Fibroblast of lung (primary cell): ENCODE data around the gene KTN1. TPM values are rescaled to one million over a fixed set of nuclear protein-coding genes. Genes with fewer than 3 reads are reported as not detected.

Experiments
- DNase-seq, 2 donors: peaks; one replicate each; pipeline versions ENCODE4 v3.0.0 to v3.0.0-alpha.2; 2010; ENCODE audit warnings: low read depth in 2 of 2
- H2AFZ ChIP-seq: 2 replicates; pipeline ENCODE4 v1.5.1; 2012; ENCODE audit warnings: low read length, control low read depth, inconsistent platforms
- H3K27ac ChIP-seq: 2 replicates; pipeline ENCODE4 v1.5.1; 2011; ENCODE audit warnings: low read length, control low read depth; ENCODE audit not compliant: insufficient read depth
- H3K27me3 ChIP-seq: 2 replicates; pipeline ENCODE4 v1.5.1; 2011; ENCODE audit warnings: mild to moderate bottlenecking, low read length; ENCODE audit not compliant: control insufficient read depth, insufficient read depth
- H3K36me3 ChIP-seq: 2 replicates; pipeline ENCODE4 v1.5.1; 2011; ENCODE audit warnings: low read length; ENCODE audit not compliant: control insufficient read depth, insufficient read depth
- H3K4me1 ChIP-seq: 2 replicates; pipeline ENCODE4 v1.5.1; 2011; ENCODE audit warnings: low read length; ENCODE audit not compliant: control insufficient read depth, insufficient read depth; ENCODE audit errors: extremely low read depth
- H3K4me2 ChIP-seq: 2 replicates; pipeline ENCODE4 v1.5.1; 2011; ENCODE audit warnings: low read length, control low read depth; ENCODE audit not compliant: insufficient read depth; ENCODE audit errors: extremely low read depth
- H3K4me3 ChIP-seq, 4 experiments: fragments of 200-600 bp in 1 of 4; sonication (generic) in 1 of 4; replicated peaks in 1 of 4; 2 replicates each; pipeline ENCODE4 v1.5.1; 2011 to 2016; ENCODE audit warnings: low read length in 4 of 4, low read depth in 3 of 4, mild to moderate bottlenecking in 3 of 4, control low read depth in 2 of 4, inconsistent platforms in 1 of 4, mixed read lengths in 1 of 4; ENCODE audit not compliant: insufficient read depth in 1 of 4; ENCODE audit errors: control extremely low read depth in 1 of 4
- H3K79me2 ChIP-seq: 2 replicates; pipeline ENCODE4 v1.5.1; 2012; ENCODE audit warnings: mild to moderate bottlenecking, low read length, inconsistent platforms; ENCODE audit not compliant: control insufficient read depth, insufficient read depth
- H3K9ac ChIP-seq: 2 replicates; pipeline ENCODE4 v1.5.1; 2011; ENCODE audit warnings: mild to moderate bottlenecking, low read length, control low read depth; ENCODE audit not compliant: insufficient read depth
- H3K9me3 ChIP-seq: 2 replicates; pipeline ENCODE4 v1.5.1; 2012; ENCODE audit warnings: low read depth, low read length; ENCODE audit not compliant: control insufficient read depth, insufficient read depth
- H4K20me1 ChIP-seq: 2 replicates; pipeline ENCODE4 v1.5.1; 2011; ENCODE audit warnings: low read length; ENCODE audit not compliant: control insufficient read depth, insufficient read depth; ENCODE audit errors: extremely low read depth
- EZH2 ChIP-seq: IDR thresholded peaks from 2 replicates; pipeline ENCODE4 v1.5.1; 2012; ENCODE audit warnings: low read length, control low read depth, mild to moderate bottlenecking; ENCODE audit errors: missing control alignments
- polyA plus RNA-seq, 2 donors: library from polyadenylated mRNA; depleted of rRNA in 1 of 2; stranded (reverse) in 1 of 2; unstranded in 1 of 2; fragments of >200 nt; gene quantifications; 2 replicates each; pipeline ENCODE4 v1.2.1, GENCODE V29; 2011 to 2012; ENCODE audit warnings: missing spikeins in 1 of 2
- total RNA-seq: library from RNA; depleted of rRNA; stranded (reverse); fragments of >200 nt; gene quantifications from 2 replicates; pipeline ENCODE4 v1.2.1, GENCODE V29; 2014
- TF ChIP-seq, protein P1 (sequence below), 2 donors: IDR thresholded peaks in 1 of 2; conservative IDR thresholded peaks in 1 of 2; 1 replicate in 1 of 2; 2 replicates in 1 of 2; pipeline ENCODE4 v1.5.1; 2011 to 2012; ENCODE audit warnings: low read length in 2 of 2, control low read depth in 1 of 2, inconsistent platforms in 1 of 2, low read depth in 1 of 2, mild to moderate bottlenecking in 1 of 2

Gene KTN1
- total and polyA plus RNA-seq, 2 donors (not counting 1 experiment from before 2014, with no cell fraction given) = 126 to 164 TPM

GRCh38 chr14:55661029-55661428 is 81.0 kb downstream of the KTN1 start:
- Histone ChIP-seq H3K4me2 (no peak overlapping the region), H3K79me2 (no peaks in the 10 kb centered on the region), H3K4me1 (no peaks in the 10 kb centered on the region), H3K4me3 (no peak overlapping the region), H3K27ac (no peak overlapping the region), H3K36me3 (peaks cover 1% of the 10 kb centered on the region), H3K9me3 (no peaks in the 10 kb centered on the region), H4K20me1 (no peaks in the 10 kb centered on the region), H3K27me3 (no peaks in the 10 kb centered on the region), H2AFZ (no peak overlapping the region), H3K9ac (no peak overlapping the region)
- no peak for TF ChIP-seq EZH2
- TF ChIP-seq, protein P1, sequence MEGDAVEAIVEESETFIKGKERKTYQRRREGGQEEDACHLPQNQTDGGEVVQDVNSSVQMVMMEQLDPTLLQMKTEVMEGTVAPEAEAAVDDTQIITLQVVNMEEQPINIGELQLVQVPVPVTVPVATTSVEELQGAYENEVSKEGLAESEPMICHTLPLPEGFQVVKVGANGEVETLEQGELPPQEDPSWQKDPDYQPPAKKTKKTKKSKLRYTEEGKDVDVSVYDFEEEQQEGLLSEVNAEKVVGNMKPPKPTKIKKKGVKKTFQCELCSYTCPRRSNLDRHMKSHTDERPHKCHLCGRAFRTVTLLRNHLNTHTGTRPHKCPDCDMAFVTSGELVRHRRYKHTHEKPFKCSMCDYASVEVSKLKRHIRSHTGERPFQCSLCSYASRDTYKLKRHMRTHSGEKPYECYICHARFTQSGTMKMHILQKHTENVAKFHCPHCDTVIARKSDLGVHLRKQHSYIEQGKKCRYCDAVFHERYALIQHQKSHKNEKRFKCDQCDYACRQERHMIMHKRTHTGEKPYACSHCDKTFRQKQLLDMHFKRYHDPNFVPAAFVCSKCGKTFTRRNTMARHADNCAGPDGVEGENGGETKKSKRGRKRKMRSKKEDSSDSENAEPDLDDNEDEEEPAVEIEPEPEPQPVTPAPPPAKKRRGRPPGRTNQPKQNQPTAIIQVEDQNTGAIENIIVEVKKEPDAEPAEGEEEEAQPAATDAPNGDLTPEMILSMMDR (conservative IDR thresholded peaks at IDR 0.05 in 1 of 2, IDR thresholded peaks at IDR 0.05 in 1 of 2; ENCODE audit: low read depth in 1 of 2, low read length in 2 of 2) = no peak
- DNase-seq = no peak

DNA sequence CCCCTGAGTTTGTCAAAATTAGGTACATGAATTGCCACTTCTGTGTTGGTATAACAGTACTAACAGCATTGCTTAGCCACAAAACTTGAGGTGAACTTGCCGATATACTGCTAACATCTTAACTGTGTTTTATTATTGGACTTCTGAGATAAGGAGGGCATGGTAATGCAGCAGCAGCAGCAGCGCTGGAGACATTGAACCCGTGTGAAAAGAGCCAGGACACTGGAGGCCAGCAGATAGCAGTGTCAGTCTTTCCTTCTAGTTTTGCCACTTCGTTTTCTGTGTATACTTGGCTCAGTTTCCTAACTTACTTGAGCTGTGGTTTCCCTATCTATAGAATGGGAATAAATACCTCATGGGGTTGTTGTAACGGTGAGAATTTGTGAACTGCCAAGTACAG is 82.7 kb downstream of the KTN1 start:
- no peak overlapping the region for H3K4me3 ChIP-seq
- H3K9me3 ChIP-seq = no peaks in the 10 kb centered on the region
- H3K79me2 ChIP-seq = no peaks in the 10 kb centered on the region
- H3K9ac ChIP-seq = no peak overlapping the region
- no peak overlapping the region for H3K27ac ChIP-seq
- H4K20me1 ChIP-seq = no peaks in the 10 kb centered on the region
- no peaks in the 10 kb centered on the region for H3K4me1 ChIP-seq
- no peak for DNase-seq
- no peaks in the 10 kb centered on the region for H3K27me3 ChIP-seq
- no peak overlapping the region for H2AFZ ChIP-seq
- no peak overlapping the region for H3K4me2 ChIP-seq
- H3K36me3 ChIP-seq = peaks cover 1% of the 10 kb centered on the region
- TF ChIP-seq, protein P1 (conservative IDR thresholded peaks at IDR 0.05 in 1 of 2, IDR thresholded peaks at IDR 0.05 in 1 of 2; ENCODE audit: low read depth in 1 of 2, low read length in 2 of 2) = no peak
- TF ChIP-seq EZH2 = no peak

DNA sequence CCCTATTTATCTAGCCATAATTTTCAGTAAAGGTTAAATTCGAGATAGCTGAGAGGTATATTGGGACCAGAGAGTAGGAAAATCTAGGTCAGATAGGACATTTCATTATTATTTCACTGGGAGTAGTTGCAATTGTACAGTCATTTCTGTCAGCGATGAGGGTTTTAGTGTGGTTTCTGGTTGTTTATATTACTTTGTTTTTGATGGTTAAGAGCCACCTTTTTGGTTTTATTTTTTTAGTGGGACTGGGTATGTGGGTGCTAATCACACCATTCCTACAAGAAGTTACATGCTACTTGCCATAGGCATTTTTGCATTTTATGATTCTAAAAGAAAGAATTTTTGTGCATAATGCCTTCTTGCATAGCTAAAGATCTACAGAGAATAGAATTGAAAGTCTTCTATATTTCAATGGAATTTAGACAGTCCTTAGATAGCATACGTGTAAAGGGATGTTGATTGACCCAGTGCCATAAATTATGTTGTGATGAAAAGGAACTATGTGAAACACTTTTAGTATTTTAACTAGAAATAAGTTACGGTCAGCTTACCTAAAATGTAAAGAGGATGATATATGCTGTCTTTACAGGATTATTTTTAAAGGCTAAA is 85.2 kb downstream of the KTN1 start:
- no peak overlapping the region for H3K27ac ChIP-seq

More for the DNA sequence above, 85.2 kb downstream of the KTN1 start:
- Histone ChIP-seq H3K4me2 (no peak overlapping the region), H3K9ac (no peak overlapping the region), H3K27me3 (no peaks in the 10 kb centered on the region), H3K4me3 (no peak overlapping the region), H3K4me1 (no peaks in the 10 kb centered on the region), H4K20me1 (no peaks in the 10 kb centered on the region), H3K79me2 (no peaks in the 10 kb centered on the region), H3K36me3 (peaks cover 1% of the 10 kb centered on the region), H3K9me3 (no peaks in the 10 kb centered on the region), H2AFZ (no peak overlapping the region)
- DNase-seq = peak; percentile 26 to 73
- TF ChIP-seq, protein P1 (conservative IDR thresholded peaks at IDR 0.05 in 1 of 2, IDR thresholded peaks at IDR 0.05 in 1 of 2; ENCODE audit: low read depth in 1 of 2, low read length in 2 of 2) = no peak
- no peak for TF ChIP-seq EZH2
